Choroid plexus epithelial cell (primary cell): ENCODE results near the gene GRID2.
A peak's percentile ranks its signal among the peaks of the same experiment; 100 is the strongest.
"Not testable (repeated sequence)": the region's sequence is repeated elsewhere in the genome, so short reads cannot be mapped to it uniquely, and the experiment has no call there.

ENCODE experiments used
- DNase-seq: peaks from one replicate; pipeline ENCODE4 v3.0.0-alpha.2; 2010; ENCODE audit warnings: low read depth
- H3K4me3 ChIP-seq: 2 replicates; pipeline ENCODE4 v1.5.1; 2011; ENCODE audit warnings: low read depth, mild to moderate bottlenecking, control low read depth, low read length, moderate library complexity
- CTCF ChIP-seq: conservative IDR thresholded peaks from 2 replicates; pipeline ENCODE4 v1.5.1; 2011; ENCODE audit warnings: low read depth, mild to moderate bottlenecking, control low read depth, inconsistent platforms, low read length, moderate library complexity

Gene GRID2

GRCh38 chr4:93355411-93355810 is 1051.6 kb downstream of the GRID2 start:
- no peak overlapping the region for H3K4me3 ChIP-seq
- peak; percentile 28 for DNase-seq
- TF ChIP-seq CTCF, result no peak

GRCh38 chr4:93359586-93359985 is 1055.8 kb downstream of the GRID2 start:
- TF ChIP-seq CTCF, result no peak
- no peak for DNase-seq
- H3K4me3 ChIP-seq, result no peak overlapping the region

DNA sequence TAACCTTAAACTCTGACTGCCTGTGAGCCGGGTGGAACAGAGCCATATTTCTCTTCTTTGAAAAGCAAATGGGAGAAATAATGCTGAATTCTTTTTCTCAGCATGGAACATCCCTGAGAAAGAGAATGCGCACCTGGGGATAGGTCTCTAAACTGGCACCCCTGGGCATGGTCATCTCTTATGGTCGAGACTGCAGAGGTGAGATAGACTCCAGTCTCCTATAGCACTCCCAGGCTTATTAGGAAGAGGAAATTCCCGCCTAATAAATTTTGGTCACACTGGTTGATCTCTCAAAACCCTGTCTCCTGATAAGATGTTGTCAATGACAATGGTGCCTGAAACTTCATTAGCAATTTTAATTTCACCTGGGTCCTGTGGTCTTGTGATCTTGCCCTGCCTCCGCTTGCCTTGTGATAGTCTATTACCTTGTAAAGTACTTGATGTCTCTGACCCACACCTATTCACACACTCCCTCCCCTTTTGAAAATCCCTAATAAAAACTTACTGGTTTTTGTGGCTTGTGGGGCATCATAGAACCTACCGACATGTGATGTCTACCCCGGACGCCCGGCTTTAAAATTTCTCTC is 1062.5 kb downstream of the GRID2 start:
- not testable (repeated sequence) for DNase-seq, H3K4me3 ChIP-seq

- TF ChIP-seq CTCF, result no peak
- DNase-seq, result no peak
- no peak overlapping the region for H3K4me3 ChIP-seq
These were observed 1065.2 kb downstream of the GRID2 start for GRCh38 chr4:93368968-93369367.

DNA sequence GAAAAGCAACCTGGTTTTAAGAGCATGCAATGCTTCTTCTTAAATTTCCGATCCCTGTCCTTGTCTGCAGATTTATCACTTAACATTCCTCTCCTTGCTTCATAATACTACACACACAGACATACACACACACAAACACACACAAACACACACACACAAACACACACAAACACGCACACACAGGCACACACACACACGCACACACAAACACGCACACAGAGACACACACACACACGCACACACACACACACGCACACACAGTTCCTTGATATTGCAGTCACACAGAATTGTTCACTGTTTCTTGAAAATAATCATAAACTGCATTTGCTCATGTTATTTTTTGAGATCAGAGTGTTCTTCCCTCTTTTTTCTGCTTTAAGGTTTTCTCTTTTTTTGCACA is 1066.5 kb downstream of the GRID2 start:
- TF ChIP-seq CTCF, result no peak
- no peak overlapping the region for H3K4me3 ChIP-seq
- DNase-seq, result no peak

GRCh38 chr4:93373893-93374860 is 1070.4 kb downstream of the GRID2 start:
- no peak for TF ChIP-seq CTCF
- peak; percentile 64 for DNase-seq
- no peak overlapping the region for H3K4me3 ChIP-seq

DNA sequence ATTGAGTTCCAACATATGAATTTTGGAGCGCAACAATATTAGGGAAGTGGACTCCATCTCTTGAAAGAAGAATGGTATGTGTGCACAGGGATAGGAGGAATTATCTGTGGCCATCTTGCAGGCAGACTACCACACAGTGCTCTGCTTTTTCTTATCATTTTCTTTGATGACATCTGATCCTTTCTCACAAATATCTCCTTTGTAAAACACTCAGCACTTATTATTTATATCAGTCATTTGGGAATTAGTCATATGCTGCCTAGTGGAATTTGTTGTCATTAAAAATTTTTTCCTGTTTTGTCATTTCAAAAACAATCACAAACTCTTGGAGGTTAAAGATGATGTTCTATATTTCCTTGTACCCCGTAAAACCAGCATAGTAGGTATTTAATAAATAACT is 1080.5 kb downstream of the GRID2 start:
- no peak for DNase-seq
- H3K4me3 ChIP-seq, result no peak overlapping the region
- no peak for TF ChIP-seq CTCF
